ENCODE measurements around the gene KRTAP10-8.
"Not testable (repeated sequence)": the region's sequence is repeated elsewhere in the genome, so short reads cannot be mapped to it uniquely, and the experiment has no call there.

Gene KRTAP10-8

GRCh38 chr21:44579056-44579832 lies 32.6 kb upstream of the KRTAP10-8 start:
- DNase-seq (ENCODE audit: low spot score): no peak

- no peak for DNase-seq (ENCODE audit: low spot score)
These were observed 32.1 kb upstream of the KRTAP10-8 start for GRCh38 chr21:44579833-44580144.

- not testable (repeated sequence) for DNase-seq (ENCODE audit: low spot score)
These were observed 31.6 kb upstream of the KRTAP10-8 start, which contains the start of gene KRTAP10-5 for GRCh38 chr21:44580231-44580821. KRTAP10-5 (minus strand) TSS chr21:44580604; CDS start chr21:44580578, 26 bp downstream.

GRCh38 chr21:44581158-44581557 lies 30.7 kb upstream of the KRTAP10-8 start:
- DNase-seq (ENCODE audit: low spot score): no peak

GRCh38 chr21:44582055-44582454 lies 29.8 kb upstream of the KRTAP10-8 start:
- DNase-seq (ENCODE audit: low spot score): no peak

- DNase-seq (ENCODE audit: low spot score): no peak
These were observed 28.6 kb upstream of the KRTAP10-8 start for GRCh38 chr21:44583089-44583799.

- DNase-seq (ENCODE audit: low spot score): no peak
These were observed 28.1 kb upstream of the KRTAP10-8 start for GRCh38 chr21:44583800-44584147.

GRCh38 chr21:44585892-44586291 lies 26.0 kb upstream of the KRTAP10-8 start:
- DNase-seq (ENCODE audit: low spot score): no peak

GRCh38 chr21:44589094-44589493 lies 22.8 kb upstream of the KRTAP10-8 start:
- no peak for DNase-seq (ENCODE audit: low spot score)

GRCh38 chr21:44589586-44590305 lies 22.1 kb upstream of the KRTAP10-8 start:
- DNase-seq (ENCODE audit: low spot score): no peak

GRCh38 chr21:44590311-44590721 lies 21.6 kb upstream of the KRTAP10-8 start:
- no peak for DNase-seq (ENCODE audit: low spot score)

- not testable (repeated sequence) for DNase-seq (ENCODE audit: low spot score)
These were observed 20.7 kb upstream of the KRTAP10-8 start for GRCh38 chr21:44590897-44591800.

GRCh38 chr21:44591801-44592130 lies 20.1 kb upstream of the KRTAP10-8 start:
- not testable (repeated sequence) for DNase-seq (ENCODE audit: low spot score)

GRCh38 chr21:44592446-44593311 lies 19.2 kb upstream of the KRTAP10-8 start, which contains the start of gene KRTAP10-6:
KRTAP10-6 (minus strand) TSS chr21:44592505; CDS start chr21:44592484, 21 bp downstream.
- no peak for DNase-seq (ENCODE audit: low spot score)

GRCh38 chr21:44593598-44594405 lies 18.1 kb upstream of the KRTAP10-8 start:
- DNase-seq (ENCODE audit: low spot score): peak; percentile 35

GRCh38 chr21:44594406-44594916 lies 17.4 kb upstream of the KRTAP10-8 start:
- DNase-seq (ENCODE audit: low spot score): no peak

GRCh38 chr21:44595524-44595923 lies 16.4 kb upstream of the KRTAP10-8 start:
- no peak for DNase-seq (ENCODE audit: low spot score)

- no peak for DNase-seq (ENCODE audit: low spot score)
These were observed 15.7 kb upstream of the KRTAP10-8 start for GRCh38 chr21:44596068-44596725.

GRCh38 chr21:44598061-44598460 lies 13.8 kb upstream of the KRTAP10-8 start:
- no peak for DNase-seq (ENCODE audit: low spot score)

Data from HuH-7 (cell line).